C1 segment of cervical spinal cord (tissue), 14 donors: ENCODE data around the gene DNAH5.
A peak's percentile ranks its signal among the peaks of the same experiment; 100 is the strongest.

Source experiments
- DNase-seq, 14 donors: peaks; one replicate each; lab custom pipeline; 2025; lab: John Stamatoyannopoulos, UW

DNAH5 gene

GRCh38 chr5:13939638-13940037 lies 4.8 kb downstream of the DNAH5 start:
- no peak for DNase-seq

GRCh38 chr5:13934921-13935320 lies 9.6 kb downstream of the DNAH5 start:
- DNase-seq: no peak

- DNase-seq: no peak
Measured at GRCh38 chr5:13934125-13934524, 10.4 kb downstream of the DNAH5 start.

- peak in 1 of 14 donors; percentile 63 for DNase-seq
Measured at GRCh38 chr5:13932561-13932960, 11.9 kb downstream of the DNAH5 start.

GRCh38 chr5:13932011-13932410 lies 12.5 kb downstream of the DNAH5 start:
- peak in 1 of 14 donors; percentile 84 for DNase-seq

- peak in 3 of 14 donors; percentile 15 to 92 (median 32) for DNase-seq
Measured at GRCh38 chr5:13930541-13931171, 13.8 kb downstream of the DNAH5 start.

GRCh38 chr5:13926731-13927130 lies 17.8 kb downstream of the DNAH5 start:
- DNase-seq: no peak

- DNase-seq: no peak
Measured at GRCh38 chr5:13921578-13921977, 22.9 kb downstream of the DNAH5 start.

GRCh38 chr5:13919786-13920185 lies 24.7 kb downstream of the DNAH5 start:
- DNase-seq: no peak

- DNase-seq: no peak
Measured at GRCh38 chr5:13919087-13919486, 25.4 kb downstream of the DNAH5 start.

- DNase-seq: no peak
Measured at GRCh38 chr5:13917061-13917460, 27.4 kb downstream of the DNAH5 start.

GRCh38 chr5:13913962-13914361 lies 30.5 kb downstream of the DNAH5 start:
- DNase-seq: no peak

- DNase-seq: no peak
Measured at GRCh38 chr5:13910637-13911288, 33.7 kb downstream of the DNAH5 start.

GRCh38 chr5:13910201-13910600 lies 34.3 kb downstream of the DNAH5 start:
- no peak for DNase-seq

GRCh38 chr5:13909271-13909670 lies 35.2 kb downstream of the DNAH5 start:
- DNase-seq: no peak

GRCh38 chr5:13898569-13898968 lies 45.9 kb downstream of the DNAH5 start:
- DNase-seq: no peak

- DNase-seq: no peak
Measured at GRCh38 chr5:13878357-13878756, 66.1 kb downstream of the DNAH5 start.

- DNase-seq: no peak
Measured at GRCh38 chr5:13866792-13867191, 77.7 kb downstream of the DNAH5 start.

GRCh38 chr5:13865312-13865711 lies 79.2 kb downstream of the DNAH5 start:
- DNase-seq: no peak

- DNase-seq: no peak
Measured at GRCh38 chr5:13860146-13860545, 84.3 kb downstream of the DNAH5 start.

GRCh38 chr5:13859270-13860065 lies 85.0 kb downstream of the DNAH5 start:
- no peak for DNase-seq

- DNase-seq: no peak
Measured at GRCh38 chr5:13843175-13843846, 101.2 kb downstream of the DNAH5 start.
